SK-N-SH (cell line): ENCODE measurements around the gene ACTA1. TPM values are rescaled to one million over a fixed set of nuclear protein-coding genes. Genes with fewer than 3 reads are reported as not detected.

Experiments
- CTCF ChIA-PET: fragments of 300-600, 350-600 bp; formaldehyde crosslinking; extraction: SDS; loops from one replicate; lab custom pipeline; 2021; lab: Yijun Ruan, JAX
- POLR2A ChIA-PET: fragments of 350-600 bp; sonication (Branson Sonifier 250); formaldehyde crosslinking; extraction: SDS; loops from one replicate; lab custom pipeline; 2020; ENCODE audit warnings: antibody characterized with exemption, inconsistent platforms; lab: Yijun Ruan, JAX
- DNase-seq: peaks from one replicate; pipeline ENCODE4 v3.0.0; 2012
- H2AFZ ChIP-seq: fragments of 200-600 bp; sonication (generic); 2 replicates; pipeline ENCODE4 v1.8.1; 2016; ENCODE audit warnings: antibody characterized with exemption, mild to moderate bottlenecking, low read depth
- H3F3A ChIP-seq: fragments of 200-600 bp; sonication (generic); replicated peaks from 2 replicates; pipeline ENCODE3; 2016; ENCODE audit warnings: antibody characterized with exemption, mild to moderate bottlenecking; ENCODE audit not compliant: insufficient read depth
- H3K27ac ChIP-seq, 2 experiments: fragments of 200-500 bp in 1 of 2; fragments of 200-600 bp in 1 of 2; sonication (Bioruptor generic) in 1 of 2; sonication (generic), shearing (Covaris generic) in 1 of 2; 2 replicates each; pipeline versions ENCODE4 v1.5.1 to v1.6.1; 2014 to 2016; ENCODE audit warnings: low read depth in 2 of 2, inconsistent platforms in 1 of 2, low read length in 1 of 2, mild to moderate bottlenecking in 1 of 2, mixed read lengths in 1 of 2
- H3K27me3 ChIP-seq: fragments of 200-600 bp; sonication (generic), shearing (Covaris generic); 2 replicates; pipeline ENCODE4 v1.6.1; 2016; ENCODE audit warnings: mixed run types; ENCODE audit not compliant: insufficient read depth
- H3K36me3 ChIP-seq, 2 experiments: fragments of 200-500 bp in 1 of 2; fragments of 200-600 bp in 1 of 2; sonication (Bioruptor generic) in 1 of 2; sonication (generic) in 1 of 2; replicated peaks in 1 of 2; 2 replicates each; pipeline versions ENCODE3 to v1.5.1; 2014 to 2016; ENCODE audit warnings: low read length in 1 of 2, mild to moderate bottlenecking in 1 of 2; ENCODE audit not compliant: insufficient read depth in 2 of 2, control insufficient read depth in 1 of 2
- H3K4me1 ChIP-seq, 2 experiments: fragments of 200-500 bp in 1 of 2; fragments of 200-600 bp in 1 of 2; sonication (Bioruptor generic) in 1 of 2; sonication (generic), shearing (Covaris generic) in 1 of 2; 2 replicates each; pipeline versions ENCODE4 v1.5.1 to v1.6.1; 2014 to 2016; ENCODE audit warnings: low read depth in 1 of 2, low read length in 1 of 2, mixed run types in 1 of 2; ENCODE audit not compliant: insufficient read depth in 2 of 2, control insufficient read depth in 1 of 2
- H3K4me2 ChIP-seq: fragments of 200-600 bp; sonication (generic), shearing (Covaris generic); 2 replicates; pipeline ENCODE4 v1.6.1; 2017; ENCODE audit warnings: mixed run types
- H3K4me3 ChIP-seq, 2 experiments: fragments of 200-500 bp in 1 of 2; fragments of 200-600 bp in 1 of 2; sonication (Bioruptor generic) in 1 of 2; sonication (generic), shearing (Covaris generic) in 1 of 2; 2 replicates each; pipeline versions ENCODE4 v1.5.1 to v1.8.1; 2014 to 2016; ENCODE audit warnings: low read depth in 2 of 2, inconsistent platforms in 1 of 2, low read length in 1 of 2, mild to moderate bottlenecking in 1 of 2, mixed read lengths in 1 of 2, moderate library complexity in 1 of 2
- H3K79me2 ChIP-seq: fragments of 200-600 bp; sonication (generic); 2 replicates; pipeline ENCODE4 v1.8.1; 2017; ENCODE audit warnings: mild to moderate bottlenecking; ENCODE audit not compliant: insufficient read depth
- H3K9ac ChIP-seq: fragments of 200-600 bp; sonication (generic); 2 replicates; pipeline ENCODE4 v1.6.1; 2017; ENCODE audit warnings: mixed run types
- H3K9me2 ChIP-seq: fragments of 200-600 bp; sonication (generic); 2 replicates; pipeline ENCODE4 v1.6.1; 2017; ENCODE audit warnings: mixed run types
- H3K9me3 ChIP-seq: fragments of 200-600 bp; sonication (generic); 2 replicates; pipeline ENCODE4 v1.6.1; 2017; ENCODE audit warnings: mixed run types, mild to moderate bottlenecking, moderate library complexity
- H4K20me1 ChIP-seq: fragments of 200-600 bp; sonication (generic); 2 replicates; pipeline ENCODE4 v1.6.1; 2017; ENCODE audit warnings: mild to moderate bottlenecking, mixed run types; ENCODE audit not compliant: insufficient read depth
- CTCF ChIP-seq: fragments of 200-600 bp; sonication (generic); IDR thresholded peaks from 2 replicates; pipeline ENCODE4 v1.6.1; 2017; ENCODE audit warnings: antibody characterized with exemption, mild to moderate bottlenecking, moderate library complexity
- FOSL2 ChIP-seq: IDR thresholded peaks from 2 replicates; pipeline ENCODE4 v1.4.0; 2012; ENCODE audit warnings: low read depth, mild to moderate bottlenecking, moderate library complexity, borderline replicate concordance
- GATA2 ChIP-seq: sonication (generic); formaldehyde crosslinking; IDR thresholded peaks from 2 replicates; pipeline ENCODE4 v1.5.0; 2020; ENCODE audit warnings: mild to moderate bottlenecking, missing genetic modification reagents
- PBX3 ChIP-seq: IDR thresholded peaks from 2 replicates; pipeline ENCODE4; 2012
- RAD21 ChIP-seq: IDR thresholded peaks from 2 replicates; pipeline ENCODE4 v1.6.1; 2012; ENCODE audit warnings: mild to moderate bottlenecking, low read length
- REST ChIP-seq: IDR thresholded peaks from 2 replicates; pipeline ENCODE4 v1.6.1; 2012; ENCODE audit warnings: mild to moderate bottlenecking, low read depth, low read length, moderate library complexity
- TEAD4 ChIP-seq: IDR thresholded peaks from 2 replicates; pipeline ENCODE4 v1.4.0; 2012; ENCODE audit warnings: mild to moderate bottlenecking, borderline replicate concordance; ENCODE audit not compliant: insufficient read depth
- YY1 ChIP-seq: IDR thresholded peaks from 2 replicates; pipeline ENCODE4 v1.4.0; 2012; ENCODE audit warnings: low read depth, mild to moderate bottlenecking
- WGBS: methylation state at CpG from one replicate; pipeline ENCODE4 v1.1.6; 2017; ENCODE audit warnings: low lambda C conversion rate; 5-methylcytosine and 5-hydroxymethylcytosine counted together
- polyA plus RNA-seq, 3 experiments: library from polyadenylated mRNA; depleted of rRNA; stranded (reverse); fragments of >200 nt; gene quantifications; 2 replicates each; pipeline ENCODE4 v1.2.3, GENCODE V29; 2012

ACTA1 gene
- polyA plus RNA-seq, 1 of the 3 experiments (the other 2 are of a cell fraction), result 0.21 TPM

GRCh38 chr1:229388897-229389580 lies 44.9 kb downstream of the ACTA1 start:
- H3K27me3 ChIP-seq, result no peaks in the 10 kb centered on the region
- 0 out of 2 replicates have a peak overlapping the region, but pooled peaks have one; percentile 16 for H2AFZ ChIP-seq
- TF ChIP-seq RAD21 (no peak), PBX3 (peak; percentile 34)
- H3K9me3 ChIP-seq, result no peaks in the 10 kb centered on the region
- ChIA-PET POLR2A (no interaction called here), CTCF (no interaction called here)
- no peaks in the 10 kb centered on the region; a peak in 1 of 4 replicates for H3K4me1 ChIP-seq
- no peak for DNase-seq
- H3K36me3 ChIP-seq, result no peaks in the 10 kb centered on the region
- peaks cover 7% of the 10 kb centered on the region for H3F3A ChIP-seq
- H3K9me2 ChIP-seq, result no peaks in the 10 kb centered on the region
- peak overlapping the region in 1 of 2 experiments; percentile 34; a peak in 1 of 4 replicates for H3K27ac ChIP-seq
- no peak overlapping the region for H3K9ac ChIP-seq
- H3K4me3 ChIP-seq, result no peak overlapping the region
- peak overlapping the region; percentile 52 for H3K4me2 ChIP-seq
- no peaks in the 10 kb centered on the region for H3K79me2 ChIP-seq
- whole genome bisulfite sequencing, result 50% methylated on average over 7 of the region's 7 CpGs
- H4K20me1 ChIP-seq, result no peaks in the 10 kb centered on the region

GRCh38 chr1:229385853-229386456 lies 47.9 kb downstream of the ACTA1 start:
- Histone ChIP-seq H3K27ac (no peak overlapping the region), H3K9me2 (no peaks in the 10 kb centered on the region), H3K4me1 (no peaks in the 10 kb centered on the region; a peak in 1 of 4 replicates), H3K4me3 (no peak overlapping the region), H4K20me1 (no peaks in the 10 kb centered on the region), H3K9ac (no peak overlapping the region), H3K36me3 (no peaks in the 10 kb centered on the region), H3K79me2 (no peaks in the 10 kb centered on the region), H3K4me2 (no peak overlapping the region), H3K27me3 (no peaks in the 10 kb centered on the region), H3K9me3 (no peaks in the 10 kb centered on the region), H3F3A (peaks cover 7% of the 10 kb centered on the region), H2AFZ (no peak overlapping the region)
- WGBS, result 67% methylated on average over 8 of the region's 8 CpGs
- no peak for TF ChIP-seq REST
- no peak for TF ChIP-seq GATA2
- TF ChIP-seq TEAD4, result no peak
- TF ChIP-seq YY1, result no peak
- no peak for TF ChIP-seq FOSL2
- no peak for TF ChIP-seq CTCF
- TF ChIP-seq RAD21, result no peak
- POLR2A ChIA-PET, result no interaction called here
- DNase-seq, result no peak
- CTCF ChIA-PET, result no interaction called here
